ENCODE results near the gene ZBTB32.

Gene ZBTB32

GRCh38 chr19:35755131-35755549 is 50.8 kb downstream of the ZBTB32 start:
- no peak for DNase-seq

- no peak for DNase-seq
Measured at GRCh38 chr19:35755550-35756376, 51.4 kb downstream of the ZBTB32 start.

GRCh38 chr19:35756377-35757230 is 52.2 kb downstream of the ZBTB32 start, which contains the start of gene HSPB6:
TSS of gene HSPB6 (minus strand) at chr19:35757029. CDS start at chr19:35757008, 21 bp downstream.
- DNase-seq, result no peak

GRCh38 chr19:35757231-35757748 is 52.9 kb downstream of the ZBTB32 start:
- DNase-seq, result peak; percentile 70

- peak; percentile 100 for DNase-seq
Measured at GRCh38 chr19:35757749-35758608, 53.6 kb downstream of the ZBTB32 start, which contains the start of gene PROSER3. TSS of gene PROSER3 (plus strand) at chr19:35758176. CDS start at chr19:35758216, 40 bp downstream.

- no peak for DNase-seq
Measured at GRCh38 chr19:35759697-35760096, 55.3 kb downstream of the ZBTB32 start.

GRCh38 chr19:35760711-35761349 is 56.5 kb downstream of the ZBTB32 start:
- no peak for DNase-seq

GRCh38 chr19:35764432-35765315 is 60.3 kb downstream of the ZBTB32 start:
- no peak for DNase-seq
